ENCODE results near the gene FTL.

- no peak for TF ChIP-seq POLR2AphosphoS5 (IDR thresholded peaks at IDR 0.05; ENCODE audit: insufficient read depth in 1 of 2, low read depth in 1 of 2)
- no peak for TF ChIP-seq CTCF (IDR thresholded peaks at IDR 0.05)
Observed at GRCh38 chr19:48975947-48976847, 11.1 kb downstream of the FTL start.

Measured in vagina (tissue), 2 donors.